ENCODE data around the gene PRKN.

GRCh38 chr6:161884782-161885181, 842.8 kb downstream of the PRKN start:
- TF ChIP-seq EZH2phosphoT487 (IDR thresholded peaks at IDR 0.05; ENCODE audit: insufficient read depth, low read depth) (no peak), EZH2 (IDR thresholded peaks at IDR 0.05; ENCODE audit: insufficient read depth, poor library complexity, severe bottlenecking) (no peak)
